Mononuclear cell (primary cell): Measurements from ENCODE around the gene UBD. TPM values are rescaled to one million over a fixed set of nuclear protein-coding genes. Genes with fewer than 3 reads are reported as not detected.

Experiments
- H3K27me3 ChIP-seq: 2 replicates; pipeline ENCODE4 v1.6.0; 2011; ENCODE audit warnings: low read length, control low read depth; ENCODE audit not compliant: insufficient read depth
- H3K4me1 ChIP-seq: 2 replicates; pipeline ENCODE4 v1.5.1; 2011; ENCODE audit warnings: mild to moderate bottlenecking, low read length, control low read depth; ENCODE audit not compliant: insufficient read depth
- H3K4me3 ChIP-seq: 2 replicates; pipeline ENCODE4 v1.5.1; 2011; ENCODE audit warnings: mild to moderate bottlenecking, low read length, moderate library complexity
- H3K9me3 ChIP-seq: 2 replicates; pipeline ENCODE4 v1.5.1; 2011; ENCODE audit warnings: low read depth, mild to moderate bottlenecking, control low read depth, low read length
- total RNA-seq: library from RNA; depleted of rRNA; stranded (reverse); fragments of >200 nt; gene quantifications from one replicate; pipeline ENCODE4 v1.2.3, GENCODE V29; 2012

UBD gene
- total RNA-seq, 1 donor, result not detected

- H3K9me3 ChIP-seq, result no peaks in the 10 kb centered on the region
Observed at GRCh38 chr6:29519291-29520010, 40.1 kb downstream of the UBD start.

GRCh38 chr6:29517728-29518440 is 41.6 kb downstream of the UBD start:
- H3K9me3 ChIP-seq, result no peaks in the 10 kb centered on the region
- no peak overlapping the region for H3K4me3 ChIP-seq
- no peaks in the 10 kb centered on the region for H3K4me1 ChIP-seq
- no peaks in the 10 kb centered on the region for H3K27me3 ChIP-seq

More at GRCh38 chr6:29519291-29520010, 40.1 kb downstream of the UBD start:
- H3K4me1 ChIP-seq, result no peaks in the 10 kb centered on the region
- no peaks in the 10 kb centered on the region for H3K27me3 ChIP-seq
- no peak overlapping the region for H3K4me3 ChIP-seq

GRCh38 chr6:29517245-29517644 is 42.3 kb downstream of the UBD start:
- no peaks in the 10 kb centered on the region for H3K4me1 ChIP-seq
- no peak overlapping the region for H3K4me3 ChIP-seq
- no peaks in the 10 kb centered on the region for H3K9me3 ChIP-seq
- H3K27me3 ChIP-seq, result no peaks in the 10 kb centered on the region

GRCh38 chr6:29516108-29516507 is 43.4 kb downstream of the UBD start:
- no peaks in the 10 kb centered on the region for H3K9me3 ChIP-seq
- H3K27me3 ChIP-seq, result no peaks in the 10 kb centered on the region
- H3K4me3 ChIP-seq, result no peak overlapping the region
- no peaks in the 10 kb centered on the region for H3K4me1 ChIP-seq

- Histone ChIP-seq H3K4me3 (no peak overlapping the region), H3K27me3 (no peaks in the 10 kb centered on the region), H3K9me3 (no peaks in the 10 kb centered on the region), H3K4me1 (no peaks in the 10 kb centered on the region)
Observed at GRCh38 chr6:29510746-29511300, 48.7 kb downstream of the UBD start.

GRCh38 chr6:29510202-29510601 is 49.3 kb downstream of the UBD start:
- Histone ChIP-seq H3K9me3 (no peaks in the 10 kb centered on the region), H3K4me3 (no peak overlapping the region)

GRCh38 chr6:29509711-29510110 is 49.8 kb downstream of the UBD start:
- H3K27me3 ChIP-seq, result no peaks in the 10 kb centered on the region
- no peaks in the 10 kb centered on the region for H3K4me1 ChIP-seq
- H3K9me3 ChIP-seq, result no peaks in the 10 kb centered on the region
- no peak overlapping the region for H3K4me3 ChIP-seq

More at GRCh38 chr6:29510202-29510601, 49.3 kb downstream of the UBD start:
- no peaks in the 10 kb centered on the region for H3K27me3 ChIP-seq
- H3K4me1 ChIP-seq, result no peaks in the 10 kb centered on the region

GRCh38 chr6:29509239-29509638 is 50.3 kb downstream of the UBD start:
- no peak overlapping the region for H3K4me3 ChIP-seq
- no peaks in the 10 kb centered on the region for H3K27me3 ChIP-seq
- no peaks in the 10 kb centered on the region for H3K9me3 ChIP-seq
- H3K4me1 ChIP-seq, result no peaks in the 10 kb centered on the region

- H3K27me3 ChIP-seq, result no peaks in the 10 kb centered on the region
- H3K4me3 ChIP-seq, result no peak overlapping the region
- H3K4me1 ChIP-seq, result no peaks in the 10 kb centered on the region
- H3K9me3 ChIP-seq, result no peaks in the 10 kb centered on the region
Observed at GRCh38 chr6:29507319-29507718, 52.2 kb downstream of the UBD start.

- Histone ChIP-seq H3K4me1 (no peaks in the 10 kb centered on the region), H3K4me3 (no peak overlapping the region), H3K9me3 (no peaks in the 10 kb centered on the region), H3K27me3 (no peaks in the 10 kb centered on the region)
Observed at GRCh38 chr6:29506446-29507067, 53.0 kb downstream of the UBD start.

- Histone ChIP-seq H3K4me1 (no peaks in the 10 kb centered on the region), H3K9me3 (no peaks in the 10 kb centered on the region), H3K27me3 (no peaks in the 10 kb centered on the region), H3K4me3 (no peak overlapping the region)
Observed at GRCh38 chr6:29505808-29506207, 53.7 kb downstream of the UBD start.

Other genes starting within 250 kb of the UBD start
- gene OR5V1, start 190.9 kb downstream of the UBD start, total RNA-seq, result not detected
- not detected for gene OR12D3, start 184.4 kb downstream of the UBD start, total RNA-seq
- gene OR12D2, start 164.1 kb downstream of the UBD start, total RNA-seq, result not detected
- not detected for gene OR12D1, start 144.8 kb downstream of the UBD start, total RNA-seq
- gene OR10C1, start 120.4 kb downstream of the UBD start, total RNA-seq, result not detected
- gene OR11A1, start 102.7 kb downstream of the UBD start, total RNA-seq, result not detected
- not detected for gene OR2H1, start 102.6 kb downstream of the UBD start, total RNA-seq
- not detected for gene MAS1L, start 71.8 kb downstream of the UBD start, total RNA-seq
- under 0.01 TPM for gene OR2H2, start 25.4 kb upstream of the UBD start, total RNA-seq
- 18.6 TPM for gene GABBR1, start 73.5 kb upstream of the UBD start, total RNA-seq
- not detected for gene MOG, start 97.4 kb upstream of the UBD start, total RNA-seq
- not detected for gene ZFP57, start 121.4 kb upstream of the UBD start, total RNA-seq
- 633 TPM for gene HLA-F, start 163.7 kb upstream of the UBD start, total RNA-seq